Activated T-cell treated with anti-CD3 and anti-CD28 coated beads, Interleukin-2, amount 50 U/mL, for 72 hours (primary cell): Measurements from ENCODE around the gene C8G. TPM values are rescaled to one million over a fixed set of nuclear protein-coding genes. Genes with fewer than 3 reads are reported as not detected.

Experiments used
- ATAC-seq, 2 donors: fragments of 150-1000 bp; cut with Tn5 transposase; replicated peaks in 1 of 2; 2 replicates each; pipeline ENCODE4 v1.10.0; 2021; ENCODE audit warnings: moderate library complexity in 2 of 2, mild to moderate bottlenecking in 1 of 2
- DNase-seq, 2 donors: peaks; one replicate each; pipeline ENCODE4 v3.0.0; 2021 to 2022; ENCODE audit warnings: mixed read lengths in 1 of 2
- H3K27ac Mint-ChIP-seq: one replicate; pipeline ENCODE4 v1.8.0; 2022; ENCODE audit warnings: mild to moderate bottlenecking, moderate library complexity, mixed read lengths
- H3K27me3 Mint-ChIP-seq: one replicate; pipeline ENCODE4 v1.8.0; 2022; ENCODE audit warnings: low read depth, mixed read lengths
- H3K36me3 Mint-ChIP-seq, 2 donors: one replicate each; pipeline ENCODE4 v1.8.0; 2022; ENCODE audit warnings: mixed read lengths in 2 of 2, mild to moderate bottlenecking in 1 of 2; ENCODE audit not compliant: insufficient read depth in 2 of 2
- H3K4me1 Mint-ChIP-seq: one replicate; pipeline ENCODE4 v1.8.0; 2022; ENCODE audit warnings: low read depth, mixed read lengths
- H3K4me3 Mint-ChIP-seq, 2 donors: one replicate each; pipeline ENCODE4 v1.8.0; 2022; ENCODE audit warnings: mild to moderate bottlenecking in 2 of 2, mixed read lengths in 2 of 2, moderate library complexity in 2 of 2
- H3K9me3 Mint-ChIP-seq, 2 donors: one replicate each; pipeline ENCODE4 v1.8.0; 2022; ENCODE audit warnings: mixed read lengths in 2 of 2
- total RNA-seq, 2 donors: library from RNA; stranded (reverse); gene quantifications; one replicate each; pipeline ENCODE4 v1.2.3, GENCODE V29; 2022

Gene C8G
- total RNA-seq, 2 donors from 2014 or later, result 2.6 to 3.4 TPM

DNA sequence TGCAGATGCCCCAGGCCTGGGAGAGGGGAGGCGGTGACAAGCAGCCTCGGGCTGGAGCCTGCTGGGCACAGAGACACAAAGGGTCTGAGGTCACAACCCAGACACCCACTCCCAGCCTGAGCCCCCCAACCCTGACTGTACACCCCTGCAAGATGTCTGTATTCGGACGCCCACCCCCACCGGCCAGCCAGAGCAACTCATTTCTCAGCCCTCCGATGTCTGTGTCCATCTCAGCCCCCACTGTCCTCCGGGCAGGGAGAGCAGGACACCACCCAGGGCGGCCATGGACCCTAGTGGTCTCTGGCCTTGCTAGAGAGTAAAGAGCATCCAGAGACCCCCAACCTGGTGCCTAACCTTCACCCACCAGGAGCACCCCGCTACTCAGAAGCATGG is 10.9 kb downstream of the C8G start:
- Mint-ChIP-seq H3K4me1 (peaks cover 2% of the 10 kb centered on the region), H3K4me3 (no peak overlapping the region), H3K9me3 (peaks cover 4 to 5% of the 10 kb centered on the region in 2 donors), H3K27ac (no peak overlapping the region), H3K36me3 (peaks cover 2 to 3% of the 10 kb centered on the region in 2 donors), H3K27me3 (no peaks in the 10 kb centered on the region)
- ATAC-seq (no peak), DNase-seq (no peak)

DNA sequence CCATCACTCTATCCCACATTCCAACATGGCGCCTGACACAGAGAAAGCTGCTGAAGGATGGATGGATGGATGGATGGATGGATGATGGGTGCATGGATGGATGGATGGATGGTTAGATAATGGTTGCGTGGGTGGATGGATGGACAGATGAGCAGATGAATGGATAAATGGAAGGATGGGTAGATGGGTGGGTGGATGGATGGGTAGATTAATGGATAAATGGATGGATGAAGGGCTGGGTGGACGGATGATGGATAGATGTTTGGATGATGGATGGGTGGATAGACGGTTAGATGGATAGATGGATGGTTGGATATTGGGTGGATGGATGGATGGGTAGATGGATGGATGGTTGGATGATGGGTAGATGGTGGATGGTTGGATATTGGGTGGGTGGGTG is 11.6 kb downstream of the C8G start:
- H3K27ac Mint-ChIP-seq, result no peak overlapping the region
- H3K4me3 Mint-ChIP-seq, result no peak overlapping the region
- peaks cover 2 to 3% of the 10 kb centered on the region in 2 donors for H3K36me3 Mint-ChIP-seq
- no peaks in the 10 kb centered on the region for H3K27me3 Mint-ChIP-seq
- DNase-seq (no peak), ATAC-seq (no peak)
- H3K9me3 Mint-ChIP-seq, result peaks cover 4 to 5% of the 10 kb centered on the region in 2 donors
- H3K4me1 Mint-ChIP-seq, result peaks cover 4% of the 10 kb centered on the region

GRCh38 chr9:136957461-136957860 is 12.4 kb downstream of the C8G start:
- Mint-ChIP-seq H3K27ac (no peak overlapping the region), H3K9me3 (peaks cover 4 to 5% of the 10 kb centered on the region in 2 donors), H3K4me3 (no peak overlapping the region), H3K27me3 (no peaks in the 10 kb centered on the region), H3K36me3 (peaks cover 2 to 3% of the 10 kb centered on the region in 2 donors), H3K4me1 (peaks cover 4% of the 10 kb centered on the region)
- DNase-seq (no peak), ATAC-seq (no peak)

DNA sequence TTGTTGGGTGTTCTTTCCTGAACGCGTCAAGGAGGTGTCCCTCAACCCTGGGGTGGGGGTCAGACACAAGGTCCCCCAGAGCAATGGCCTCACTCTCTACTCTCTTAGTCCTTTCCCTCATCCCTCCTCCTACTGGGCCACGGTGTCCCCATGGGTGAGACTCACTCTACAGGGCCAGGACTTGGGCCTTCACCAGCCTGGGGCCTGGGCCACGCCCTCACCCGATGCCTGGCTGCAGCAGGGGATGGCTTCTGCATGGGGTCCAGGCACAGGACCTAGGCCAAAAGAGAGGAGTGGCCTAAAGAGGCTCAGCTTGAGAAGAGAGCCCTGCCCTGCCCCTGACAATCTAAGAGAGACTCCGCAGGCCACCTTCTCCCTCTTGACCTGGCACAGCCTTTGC is 12.9 kb downstream of the C8G start:
- Mint-ChIP-seq H3K27me3 (no peaks in the 10 kb centered on the region), H3K4me3 (no peak overlapping the region), H3K36me3 (peaks cover 2 to 3% of the 10 kb centered on the region in 2 donors), H3K27ac (no peak overlapping the region), H3K4me1 (peaks cover 4% of the 10 kb centered on the region), H3K9me3 (peaks cover 4 to 5% of the 10 kb centered on the region in 2 donors)
- DNase-seq (no peak), ATAC-seq (no peak)

- ATAC-seq, result no peak
- Mint-ChIP-seq H3K27ac (no peak overlapping the region), H3K4me3 (no peak overlapping the region), H3K36me3 (peaks cover 2 to 3% of the 10 kb centered on the region in 2 donors), H3K4me1 (peaks cover 4% of the 10 kb centered on the region), H3K27me3 (no peaks in the 10 kb centered on the region), H3K9me3 (peaks cover 4 to 5% of the 10 kb centered on the region in 2 donors)
- DNase-seq, result no peak
Observed at GRCh38 chr9:136958473-136958872, 13.4 kb downstream of the C8G start.

DNA sequence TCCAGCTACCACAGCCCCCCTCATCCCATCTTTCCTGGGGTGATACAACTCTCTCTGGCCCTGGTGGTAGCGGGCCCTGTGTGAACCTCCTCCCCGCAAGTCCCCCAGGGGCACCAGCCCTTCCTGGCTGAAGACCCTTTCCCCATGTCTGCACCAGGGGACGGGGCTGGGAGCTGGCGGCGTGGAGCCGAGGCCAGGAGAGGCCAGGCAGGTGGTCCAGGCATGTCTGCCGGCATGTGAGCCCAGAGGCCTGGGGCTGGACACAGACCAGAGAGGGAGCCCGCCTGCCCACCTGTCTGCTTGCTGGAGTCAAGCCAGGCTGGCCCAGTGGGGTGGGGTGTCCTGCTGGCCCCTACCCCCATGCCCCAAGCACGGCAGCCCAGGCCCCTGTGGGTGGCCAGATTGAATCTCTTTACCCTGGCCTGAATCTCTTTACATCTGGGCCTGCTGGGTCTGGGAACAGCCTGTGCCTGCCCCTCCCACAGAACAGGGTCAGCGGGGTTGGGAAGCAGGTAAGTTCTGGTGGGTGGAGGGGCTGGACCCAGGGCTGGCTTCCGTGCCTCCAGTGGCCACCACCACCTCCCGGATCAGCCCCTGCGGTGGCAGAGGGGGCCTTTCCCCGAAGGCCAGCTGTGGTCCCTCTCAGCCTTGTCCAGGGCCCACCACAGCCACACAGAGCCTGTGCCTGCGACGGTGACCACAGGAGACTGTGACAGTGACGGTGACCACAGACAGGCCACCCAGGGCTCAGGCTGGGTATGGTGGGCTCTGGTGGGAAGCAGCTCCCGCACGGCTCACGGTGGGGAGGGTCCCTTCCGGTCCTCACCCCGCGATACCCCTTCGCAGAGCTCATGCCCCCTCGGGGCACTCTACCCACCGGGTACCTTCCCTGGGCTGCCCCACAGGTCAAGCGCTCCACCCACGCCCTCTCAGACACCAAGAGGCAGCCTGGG is 14.1 kb downstream of the C8G start:
- no peak overlapping the region for H3K27ac Mint-ChIP-seq
- ATAC-seq (no peak), DNase-seq (no peak)
- peaks cover 4 to 5% of the 10 kb centered on the region in 2 donors for H3K9me3 Mint-ChIP-seq
- H3K27me3 Mint-ChIP-seq, result no peaks in the 10 kb centered on the region
- H3K36me3 Mint-ChIP-seq, result peaks cover 2 to 3% of the 10 kb centered on the region in 2 donors
- no peak overlapping the region for H3K4me3 Mint-ChIP-seq
- peaks cover 4% of the 10 kb centered on the region for H3K4me1 Mint-ChIP-seq

DNA sequence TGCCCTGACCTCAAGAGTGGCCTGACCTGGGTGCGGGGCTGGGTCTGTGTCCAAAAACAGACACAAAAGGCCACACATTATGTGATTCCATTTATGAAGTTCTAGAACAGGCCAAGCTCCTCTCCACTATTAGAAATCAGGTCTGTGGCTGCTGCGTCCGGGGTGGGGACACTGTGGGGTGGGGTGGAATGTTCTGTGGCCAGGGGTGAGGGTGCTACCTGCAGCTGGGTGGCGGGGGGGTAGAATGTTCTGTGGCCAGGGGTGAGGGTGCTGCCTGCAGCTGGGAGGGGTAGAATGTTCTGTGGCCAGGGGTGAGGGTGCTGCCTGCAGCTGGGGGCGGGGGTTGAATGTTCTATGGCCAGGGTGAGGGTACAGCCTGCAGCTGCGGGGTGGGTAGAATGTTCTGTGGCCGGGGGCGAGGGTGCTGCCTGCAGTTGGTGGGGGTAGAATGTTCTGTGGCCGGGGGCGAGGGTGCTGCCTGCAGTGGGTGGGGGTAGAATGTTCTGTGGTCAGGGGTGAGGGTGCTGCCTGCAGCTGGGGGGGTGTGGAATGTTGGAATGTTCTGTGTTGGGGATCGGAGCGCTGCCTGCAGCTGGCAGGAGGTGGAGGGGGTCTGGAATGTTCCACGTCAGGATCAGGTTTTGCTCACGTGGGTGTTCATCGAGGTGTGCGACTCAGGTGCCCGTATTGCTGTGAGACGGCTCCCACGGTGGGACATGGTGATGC is 15.3 kb downstream of the C8G start:
- peaks cover 4% of the 10 kb centered on the region for H3K4me1 Mint-ChIP-seq
- no peak for ATAC-seq
- peaks cover 4 to 5% of the 10 kb centered on the region in 2 donors for H3K9me3 Mint-ChIP-seq
- DNase-seq, result no peak
- H3K27ac Mint-ChIP-seq, result no peak overlapping the region
- H3K27me3 Mint-ChIP-seq, result no peaks in the 10 kb centered on the region
- peaks cover 2 to 3% of the 10 kb centered on the region in 2 donors for H3K36me3 Mint-ChIP-seq
- H3K4me3 Mint-ChIP-seq, result no peak overlapping the region

GRCh38 chr9:136960938-136961275 is 15.9 kb downstream of the C8G start:
- DNase-seq (no peak), ATAC-seq (no peak)
- no peak overlapping the region for H3K4me3 Mint-ChIP-seq
- H3K9me3 Mint-ChIP-seq, result peaks cover 4 to 5% of the 10 kb centered on the region in 2 donors
- H3K27ac Mint-ChIP-seq, result no peak overlapping the region
- H3K27me3 Mint-ChIP-seq, result no peaks in the 10 kb centered on the region
- peaks cover 2 to 3% of the 10 kb centered on the region in 2 donors for H3K36me3 Mint-ChIP-seq
- H3K4me1 Mint-ChIP-seq, result peaks cover 9% of the 10 kb centered on the region

- peaks cover 2 to 3% of the 10 kb centered on the region in 2 donors for H3K36me3 Mint-ChIP-seq
- ATAC-seq (no peak), DNase-seq (no peak)
- peaks cover 15% of the 10 kb centered on the region for H3K4me1 Mint-ChIP-seq
- H3K4me3 Mint-ChIP-seq, result no peak overlapping the region
- H3K27ac Mint-ChIP-seq, result no peak overlapping the region
- peaks cover 4% of the 10 kb centered on the region in 2 donors for H3K9me3 Mint-ChIP-seq
- H3K27me3 Mint-ChIP-seq, result no peaks in the 10 kb centered on the region
Observed at GRCh38 chr9:136961279-136962065, 16.4 kb downstream of the C8G start.

DNA sequence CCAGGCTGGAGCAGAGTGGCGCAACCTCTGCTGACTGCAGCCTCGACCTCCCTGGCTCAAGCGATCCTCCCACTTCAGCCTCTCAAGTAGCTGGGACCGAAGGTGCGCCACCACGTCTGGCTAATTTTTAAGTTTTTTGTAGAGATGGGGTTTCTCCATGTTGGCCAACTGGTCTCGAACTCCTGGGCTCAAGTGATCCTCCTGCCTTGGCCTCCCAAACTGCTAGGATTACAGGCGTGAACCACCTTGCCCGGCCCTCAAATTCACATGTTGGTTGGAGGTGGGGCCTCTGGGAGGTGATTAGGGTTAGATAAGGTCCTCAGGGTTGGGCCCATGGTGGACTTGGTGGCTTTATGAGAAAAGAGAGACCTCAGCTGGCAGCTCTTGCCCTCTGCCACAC is 17.1 kb downstream of the C8G start:
- Mint-ChIP-seq H3K36me3 (no peaks in the 10 kb centered on the region), H3K4me1 (peaks cover 15% of the 10 kb centered on the region)

GRCh38 chr9:136962701-136963248 is 17.7 kb downstream of the C8G start:
- ATAC-seq (peak in 1 of 2 donors; percentile 30), DNase-seq (no peak)
- no peak overlapping the region for H3K4me3 Mint-ChIP-seq
- H3K9me3 Mint-ChIP-seq, result no peaks in the 10 kb centered on the region
- peaks cover 15% of the 10 kb centered on the region for H3K4me1 Mint-ChIP-seq
- H3K36me3 Mint-ChIP-seq, result no peaks in the 10 kb centered on the region
- H3K27ac Mint-ChIP-seq, result no peak overlapping the region
- no peaks in the 10 kb centered on the region for H3K27me3 Mint-ChIP-seq

More for the DNA sequence above, 17.1 kb downstream of the C8G start:
- no peak overlapping the region for H3K4me3 Mint-ChIP-seq
- no peak overlapping the region for H3K27ac Mint-ChIP-seq
- H3K9me3 Mint-ChIP-seq, result no peaks in the 10 kb centered on the region
- ATAC-seq, result no peak
- DNase-seq, result no peak
- no peaks in the 10 kb centered on the region for H3K27me3 Mint-ChIP-seq

- Mint-ChIP-seq H3K27me3 (no peaks in the 10 kb centered on the region), H3K4me3 (no peak overlapping the region), H3K36me3 (no peaks in the 10 kb centered on the region), H3K9me3 (no peaks in the 10 kb centered on the region), H3K27ac (no peak overlapping the region), H3K4me1 (peaks cover 15% of the 10 kb centered on the region)
- no peak for DNase-seq
- no peak for ATAC-seq
Observed at GRCh38 chr9:136963341-136963740, 18.3 kb downstream of the C8G start.
